SKM-1 treated with dmso at 0.1 percent for 144 hours (cell line): ENCODE measurements around the gene MICU1.
"Not testable (repeated sequence)": the region's sequence is repeated elsewhere in the genome, so short reads cannot be mapped to it uniquely, and the experiment has no call there.

Source experiments
- DNase-seq: peaks from one replicate; lab custom pipeline; 2025; ENCODE audit not compliant: unreplicated experiment; lab: John Stamatoyannopoulos, UW

The MICU1 gene

DNA sequence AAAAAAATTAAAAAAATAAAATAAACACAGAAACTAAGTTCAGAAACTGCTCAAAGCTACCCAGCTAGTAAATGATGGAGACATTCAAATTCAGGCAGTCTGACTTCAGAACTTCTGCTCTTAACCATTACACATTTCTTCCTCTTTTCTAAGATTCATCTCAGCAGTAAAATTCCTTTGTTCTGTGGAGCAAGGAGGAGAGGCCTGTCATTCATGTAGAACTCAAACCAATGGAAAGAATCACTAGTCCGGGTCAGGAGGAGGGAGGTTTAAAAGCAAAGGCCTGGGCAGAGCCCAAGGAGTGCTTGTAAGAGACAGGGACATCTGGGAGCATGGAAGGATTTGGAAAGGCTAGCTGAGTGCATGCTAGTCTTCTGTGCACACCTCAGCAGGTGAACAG is 233.3 kb downstream of the MICU1 start:
- DNase-seq, result peak; percentile 8

DNA sequence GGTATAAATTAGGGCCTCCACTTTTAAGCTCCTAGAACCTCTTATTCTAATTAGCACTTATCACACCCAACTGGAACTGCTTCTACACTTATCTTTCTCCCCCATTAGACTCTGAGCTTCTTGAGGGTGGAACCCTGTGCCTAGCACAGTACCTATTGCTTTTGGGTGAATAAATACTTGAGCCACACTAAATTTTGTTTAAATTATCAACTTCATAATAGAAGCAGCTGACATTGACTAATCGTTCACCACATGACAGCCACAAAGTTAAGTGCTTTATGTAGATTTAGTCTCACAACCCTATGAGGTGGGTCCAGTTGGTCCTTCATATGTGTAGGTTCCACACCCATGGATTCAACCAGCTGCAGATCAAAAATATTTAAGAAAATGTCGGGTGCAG is 235.1 kb downstream of the MICU1 start:
- no peak for DNase-seq

DNA sequence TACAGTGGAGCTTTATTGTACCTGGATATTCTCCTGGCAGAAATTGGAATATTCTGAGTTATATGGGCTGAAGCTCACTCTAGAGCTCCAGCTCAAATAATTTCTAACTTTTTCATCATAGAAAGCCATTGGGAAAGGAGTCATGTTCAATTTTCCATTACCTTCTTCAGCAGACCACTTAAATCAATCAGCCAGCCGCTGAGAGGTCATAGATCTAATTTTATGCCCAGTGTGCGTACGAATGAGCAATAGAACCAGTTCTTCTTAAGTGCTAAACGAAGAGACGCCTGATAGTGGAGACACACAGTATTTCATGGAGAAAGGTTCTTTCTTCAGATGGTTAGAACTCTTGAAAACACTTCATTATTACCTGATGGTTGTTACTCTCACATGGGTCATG is 236.2 kb downstream of the MICU1 start:
- DNase-seq, result no peak

DNA sequence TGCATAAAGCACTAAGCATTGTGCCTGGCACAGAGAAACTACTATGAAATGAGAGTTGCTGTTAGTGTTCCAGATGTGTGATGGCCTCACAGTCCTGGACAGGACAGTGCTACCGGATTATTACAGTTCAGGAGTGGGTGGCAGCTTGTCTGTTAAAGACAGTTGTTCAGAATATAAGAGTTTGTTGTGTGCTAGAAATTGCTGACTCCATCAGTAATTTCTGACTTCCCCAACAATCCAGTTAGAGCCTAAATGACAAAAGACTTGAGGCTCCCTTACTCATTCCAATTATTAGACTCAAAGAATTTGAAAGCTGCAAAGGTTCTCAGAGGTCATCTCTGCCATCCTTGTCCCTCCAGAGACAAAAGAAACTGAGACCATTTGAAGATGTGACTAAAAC is 236.9 kb downstream of the MICU1 start:
- no peak for DNase-seq

GRCh38 chr10:72388062-72388461 is 237.8 kb downstream of the MICU1 start:
- DNase-seq, result no peak

DNA sequence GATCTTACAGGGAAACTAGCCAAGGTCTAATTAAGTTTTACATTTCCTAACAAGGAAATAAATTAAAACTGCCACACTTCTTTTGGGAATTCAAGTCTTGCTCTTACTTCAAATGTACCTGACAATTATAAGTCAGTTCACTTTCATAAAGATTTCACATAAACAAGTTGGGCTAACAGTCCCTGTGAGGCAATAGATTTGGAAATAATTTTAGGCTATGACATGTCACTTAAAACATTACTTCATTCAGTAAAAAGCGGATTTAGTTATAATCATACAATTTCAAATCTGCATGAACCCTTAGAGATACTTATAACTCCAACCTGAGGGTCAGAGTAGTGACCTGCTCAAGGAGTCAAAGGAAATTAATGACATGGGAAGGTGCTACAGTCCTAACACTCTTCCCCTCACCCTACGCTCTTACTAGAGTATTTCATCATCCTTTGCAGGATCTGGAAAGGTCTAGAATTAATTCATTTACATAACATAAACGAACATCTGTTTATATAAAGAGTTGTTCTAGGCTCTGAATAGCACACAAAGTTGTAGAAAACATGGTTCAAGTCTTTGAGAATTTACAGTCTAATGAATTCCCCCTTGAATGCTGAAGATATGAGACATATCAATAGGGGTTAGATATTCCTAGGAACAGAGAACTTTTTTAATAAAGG is 238.8 kb downstream of the MICU1 start:
- no peak for DNase-seq

DNA sequence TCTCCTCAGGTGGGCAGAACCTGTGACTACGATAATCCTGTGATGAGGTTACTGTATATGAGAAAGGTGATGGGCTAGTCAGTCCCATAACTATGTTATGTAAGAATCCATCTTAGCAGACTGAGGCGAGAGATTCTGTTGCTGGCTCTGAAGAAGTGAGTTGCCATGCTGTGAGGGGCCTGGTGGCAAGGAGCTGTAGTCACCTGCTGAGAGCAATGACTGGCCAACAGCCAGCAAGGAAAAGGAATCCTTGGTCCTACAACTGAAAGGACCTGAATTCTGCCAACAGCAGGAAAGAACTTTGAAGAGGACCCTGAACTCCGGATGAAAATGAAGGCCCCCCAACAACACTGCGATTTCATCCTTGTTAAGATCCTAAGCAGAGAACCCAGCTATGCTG is 240.2 kb downstream of the MICU1 start:
- no peak for DNase-seq

DNA sequence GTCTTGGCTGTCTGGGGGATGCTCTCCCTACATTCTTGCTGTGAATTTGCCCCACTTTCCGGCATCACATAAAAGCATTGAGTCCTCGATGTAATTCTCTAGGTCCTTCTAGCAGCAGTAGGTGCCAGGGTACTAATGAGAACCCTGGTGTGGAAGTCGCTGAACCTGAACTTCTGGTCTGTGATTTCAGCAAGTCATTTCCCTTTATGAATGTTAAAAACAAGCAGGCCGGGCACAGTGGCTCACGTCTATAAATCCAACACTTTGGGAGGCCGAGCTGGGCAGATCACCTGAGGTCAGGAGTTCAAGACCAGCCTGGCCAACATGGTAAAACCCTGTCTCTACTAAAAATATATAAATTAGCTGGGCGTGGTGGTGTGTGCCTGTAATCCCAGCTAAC is 240.9 kb downstream of the MICU1 start:
- not testable (repeated sequence) for DNase-seq

DNA sequence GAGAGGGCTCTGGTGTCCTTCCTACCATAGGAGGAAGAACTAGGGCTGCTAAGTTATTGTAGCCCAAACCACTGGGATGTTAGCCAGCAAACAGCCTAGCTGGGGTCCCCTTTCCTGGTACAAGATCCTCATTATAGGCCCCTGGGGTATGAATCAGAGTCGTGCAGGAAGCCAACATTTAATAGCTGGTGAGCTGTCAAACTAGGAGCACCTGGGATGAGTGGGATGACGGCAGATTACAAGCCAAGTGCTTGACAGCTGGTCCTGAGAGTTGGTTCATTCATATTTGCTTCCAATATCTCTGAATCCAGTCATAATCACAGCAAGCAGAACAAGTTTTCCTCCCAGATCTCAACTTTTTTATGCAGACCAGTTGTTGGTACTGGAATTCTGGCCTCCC is 246.1 kb downstream of the MICU1 start:
- DNase-seq, result no peak

DNA sequence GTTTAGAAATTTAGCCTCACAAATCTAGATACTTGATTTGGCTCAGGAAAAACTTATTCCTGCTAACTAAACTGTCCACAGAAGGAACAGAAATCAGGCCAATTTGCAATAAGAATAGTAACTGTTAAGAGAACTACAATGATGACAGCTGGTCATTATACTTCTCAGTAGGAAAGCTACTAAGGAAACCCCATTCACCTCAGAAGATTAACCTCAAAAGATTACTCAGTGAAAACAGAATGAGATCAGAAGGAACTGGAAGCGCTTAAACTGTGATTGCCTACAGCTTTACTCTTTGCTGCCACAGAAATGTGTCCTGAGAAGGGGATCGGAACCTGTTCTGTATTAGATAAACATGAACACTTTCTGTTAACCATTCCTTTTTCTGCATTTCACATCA is 246.8 kb downstream of the MICU1 start:
- no peak for DNase-seq

GRCh38 chr10:72375585-72375984 is 250.3 kb downstream of the MICU1 start:
- no peak for DNase-seq

DNA sequence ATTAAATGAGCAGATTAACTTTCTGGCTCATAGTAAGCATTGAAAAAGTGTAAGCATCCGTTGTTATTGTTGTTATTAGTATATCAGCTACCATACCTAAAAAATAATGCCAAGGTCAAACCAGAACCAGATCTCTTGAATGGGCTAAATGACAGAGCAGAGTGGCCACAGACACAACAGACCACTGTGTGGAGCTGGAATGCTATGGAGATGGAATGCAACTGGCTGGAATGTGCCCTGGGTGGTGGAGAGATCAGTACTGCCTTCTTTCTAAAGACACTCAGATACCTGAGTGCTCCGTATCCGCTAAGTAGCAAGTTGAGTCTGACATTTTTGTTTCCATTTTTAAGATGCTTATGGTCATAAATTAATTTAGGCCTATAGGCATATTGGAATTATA is 250.7 kb downstream of the MICU1 start:
- no peak for DNase-seq

- DNase-seq, result no peak
These were observed 255.6 kb downstream of the MICU1 start for GRCh38 chr10:72370201-72370722.

DNA sequence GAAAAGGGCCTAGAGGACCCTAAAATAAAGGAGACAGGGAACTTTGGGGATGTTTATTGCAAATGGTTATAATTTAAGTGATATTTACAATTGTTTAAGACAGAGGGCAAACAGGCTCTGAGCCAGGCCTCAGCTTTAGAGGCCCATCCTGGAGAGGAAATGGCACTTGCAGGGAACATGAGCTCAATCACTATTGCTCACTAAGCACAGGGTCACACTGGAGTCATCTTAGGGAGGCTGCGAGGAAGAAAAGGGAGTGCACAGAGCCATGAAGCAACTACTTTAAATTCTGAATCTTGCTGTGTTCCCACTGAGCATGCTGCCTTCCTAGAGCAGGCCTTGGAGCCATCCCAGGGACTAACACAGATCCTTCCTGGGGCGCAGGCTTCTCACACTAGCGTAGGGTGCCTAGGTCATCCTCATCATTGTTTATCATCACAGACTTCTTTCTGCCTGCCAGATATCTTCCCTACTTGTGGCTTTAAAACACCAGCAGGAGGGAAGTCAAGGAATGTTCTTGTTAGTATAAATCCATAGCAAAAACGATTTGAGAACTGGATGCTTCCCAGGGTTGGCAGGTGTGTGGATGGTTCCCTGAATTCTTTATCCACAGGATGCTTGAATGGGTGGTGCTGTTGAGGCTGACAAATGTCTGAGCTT is 258.4 kb downstream of the MICU1 start:
- no peak for DNase-seq

DNA sequence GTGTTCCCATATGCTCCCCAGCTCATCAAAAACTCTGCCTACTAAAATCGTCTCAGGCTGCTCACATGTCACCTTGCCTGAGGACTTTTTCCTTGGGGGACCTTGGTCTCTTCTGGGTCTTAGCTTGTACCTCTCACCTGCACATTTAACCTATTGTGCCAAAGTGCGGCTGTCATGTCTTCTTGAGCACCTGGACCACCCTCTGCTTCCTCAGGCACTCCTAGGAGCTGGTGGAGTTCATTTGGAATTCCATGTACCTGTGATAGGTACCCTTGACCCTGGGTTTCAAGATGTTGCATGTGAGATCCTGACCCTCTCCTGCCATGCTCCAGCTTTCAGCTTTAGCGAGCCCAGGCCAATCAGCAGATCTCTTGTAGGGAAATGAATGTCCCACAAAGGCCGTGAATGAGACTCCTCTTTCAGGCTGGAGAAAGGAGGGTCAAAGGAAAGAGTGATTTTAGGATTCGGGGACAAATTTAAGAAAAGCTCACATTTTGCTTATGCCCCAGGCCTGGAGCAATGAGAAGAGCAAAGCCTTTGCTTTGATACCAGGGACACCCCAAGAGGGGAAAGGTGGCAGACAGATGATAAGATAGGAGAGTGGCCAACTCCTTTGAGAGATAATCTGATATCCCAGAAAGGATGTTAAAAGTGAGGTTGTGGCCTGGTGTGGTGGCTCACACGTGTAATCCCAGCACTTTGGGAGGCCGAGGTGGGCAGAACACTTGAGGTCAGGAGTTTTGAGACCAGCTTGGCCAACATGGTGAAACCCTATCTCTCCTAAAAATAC is 260.6 kb downstream of the MICU1 start:
- no peak for DNase-seq

DNA sequence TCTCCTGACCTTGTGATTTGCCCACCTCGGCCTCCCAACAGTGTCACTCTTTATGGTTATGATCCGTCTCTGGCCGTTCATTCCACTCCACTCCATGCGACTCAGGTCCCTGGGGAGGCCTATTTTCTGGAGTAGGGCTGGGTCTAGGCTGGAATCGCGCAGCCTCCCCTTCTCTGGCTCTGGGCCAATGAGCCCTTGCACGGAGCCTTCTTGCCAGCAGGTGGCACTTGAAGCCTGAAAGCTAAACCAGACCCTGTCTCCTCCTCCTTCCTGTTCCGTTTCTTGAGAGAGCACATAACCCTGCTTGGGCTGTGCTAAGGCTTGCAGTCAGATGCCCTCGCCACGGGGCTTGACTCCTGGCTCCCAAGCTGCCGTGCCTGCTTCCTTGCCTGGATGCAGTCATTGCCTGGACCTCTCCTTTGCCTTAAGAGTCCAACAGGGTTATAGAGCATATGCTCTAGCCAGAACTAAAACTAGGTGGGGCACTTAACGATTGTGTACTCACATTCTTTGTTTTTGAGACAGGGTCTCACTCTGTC is 261.6 kb downstream of the MICU1 start:
- DNase-seq, result peak; percentile 94

- DNase-seq, result no peak
These were observed 268.9 kb downstream of the MICU1 start for GRCh38 chr10:72356987-72357386.

GRCh38 chr10:72356115-72356514 is 269.8 kb downstream of the MICU1 start:
- DNase-seq, result no peak

GRCh38 chr10:72355214-72355555 is 270.7 kb downstream of the MICU1 start:
- no peak for DNase-seq

DNA sequence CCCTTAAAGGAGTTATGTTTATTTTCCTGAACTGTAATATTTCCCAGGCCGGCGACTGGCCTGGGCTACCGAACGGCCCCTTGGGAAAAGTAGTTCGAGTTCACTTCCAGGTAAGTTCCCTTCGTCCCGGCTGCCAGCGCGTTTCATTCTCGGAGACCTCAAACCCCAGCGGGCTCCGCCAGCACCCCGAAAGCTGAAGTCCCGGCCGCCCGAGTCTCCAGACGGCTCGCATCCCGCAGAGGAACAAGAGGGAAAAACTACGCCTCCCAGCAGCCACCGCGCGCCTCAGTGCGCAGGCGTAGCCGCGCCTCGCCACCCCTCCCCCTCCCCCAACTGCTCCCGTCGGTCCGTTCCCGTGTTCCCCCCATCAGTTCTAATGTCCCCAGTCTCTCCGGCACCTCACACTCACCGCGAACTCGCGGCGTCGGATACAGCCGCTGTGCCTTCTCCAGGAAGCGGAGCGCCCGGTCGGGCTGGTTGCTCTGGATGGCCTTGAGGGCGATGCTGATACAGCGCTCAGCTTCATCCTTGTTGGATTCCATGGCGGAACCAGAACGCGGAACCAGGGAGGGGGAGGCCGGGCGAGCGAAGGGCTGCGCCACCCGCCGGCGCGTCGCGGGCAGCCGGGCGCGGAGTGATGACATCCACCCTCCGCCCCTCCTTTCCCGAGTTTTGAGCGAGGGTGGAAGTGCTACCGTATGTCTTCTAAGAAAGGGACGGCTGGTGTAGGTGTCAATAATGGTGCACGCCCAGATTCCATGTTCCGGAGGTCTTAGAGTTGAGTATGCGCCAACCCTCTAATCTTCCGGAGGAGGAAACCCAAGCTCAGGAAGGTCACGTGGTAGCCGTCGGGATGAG is 271.3 kb downstream of the MICU1 start, which contains the start of gene DNAJB12:
TSS of gene DNAJB12 (minus strand) at position 564 of the 858 bp plus-strand sequence. CDS start at position 542, 22 bp downstream.
- DNase-seq, result peak; percentile 80

GRCh38 chr10:72353965-72354355 is 271.9 kb downstream of the MICU1 start:
- no peak for DNase-seq
